DOHH2 (cell line): ENCODE results near the gene ECE1.

Experiments used
- EZH2phosphoT487 ChIP-seq: fragments of 200-600 bp; sonication (generic); IDR thresholded peaks from 2 replicates; pipeline ENCODE4 v1.6.1; 2017; ENCODE audit warnings: borderline replicate concordance, mild to moderate bottlenecking, antibody characterized with exemption, low read length, moderate library complexity, mixed read lengths
- TF ChIP-seq, protein P1 (sequence below): fragments of 200-600 bp; sonication (generic); IDR thresholded peaks from one replicate; pipeline ENCODE4 v1.5.1; 2014; ENCODE audit warnings: antibody characterized with exemption, mild to moderate bottlenecking, low read depth, low read length; ENCODE audit not compliant: poor library complexity, severe bottlenecking

DNA sequence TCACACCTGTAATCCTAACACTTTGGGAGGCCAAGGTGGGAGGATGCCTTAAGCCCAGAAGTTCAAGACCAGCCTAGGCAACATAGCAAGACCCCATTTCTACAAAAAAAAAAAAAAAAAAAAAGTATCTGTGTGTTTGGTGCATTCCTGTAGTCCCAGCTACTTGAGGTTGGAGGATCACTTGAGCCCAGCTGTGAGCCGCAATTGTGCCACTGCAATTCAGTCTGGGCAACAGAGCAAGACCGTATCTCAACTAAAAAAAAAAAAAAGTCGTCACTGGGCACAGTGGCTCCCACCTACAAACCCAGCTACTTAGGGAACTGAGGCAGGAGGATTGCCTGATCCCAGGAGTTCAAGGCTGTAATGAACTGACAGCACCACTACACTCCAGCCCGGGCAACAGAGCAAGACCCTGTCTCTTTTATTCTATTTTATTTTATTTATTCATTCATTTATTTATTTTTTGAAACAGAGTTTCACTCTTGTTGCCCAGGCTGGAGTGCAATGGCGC lies 105.0 kb downstream of the ECE1 start:
- TF ChIP-seq, protein P1, sequence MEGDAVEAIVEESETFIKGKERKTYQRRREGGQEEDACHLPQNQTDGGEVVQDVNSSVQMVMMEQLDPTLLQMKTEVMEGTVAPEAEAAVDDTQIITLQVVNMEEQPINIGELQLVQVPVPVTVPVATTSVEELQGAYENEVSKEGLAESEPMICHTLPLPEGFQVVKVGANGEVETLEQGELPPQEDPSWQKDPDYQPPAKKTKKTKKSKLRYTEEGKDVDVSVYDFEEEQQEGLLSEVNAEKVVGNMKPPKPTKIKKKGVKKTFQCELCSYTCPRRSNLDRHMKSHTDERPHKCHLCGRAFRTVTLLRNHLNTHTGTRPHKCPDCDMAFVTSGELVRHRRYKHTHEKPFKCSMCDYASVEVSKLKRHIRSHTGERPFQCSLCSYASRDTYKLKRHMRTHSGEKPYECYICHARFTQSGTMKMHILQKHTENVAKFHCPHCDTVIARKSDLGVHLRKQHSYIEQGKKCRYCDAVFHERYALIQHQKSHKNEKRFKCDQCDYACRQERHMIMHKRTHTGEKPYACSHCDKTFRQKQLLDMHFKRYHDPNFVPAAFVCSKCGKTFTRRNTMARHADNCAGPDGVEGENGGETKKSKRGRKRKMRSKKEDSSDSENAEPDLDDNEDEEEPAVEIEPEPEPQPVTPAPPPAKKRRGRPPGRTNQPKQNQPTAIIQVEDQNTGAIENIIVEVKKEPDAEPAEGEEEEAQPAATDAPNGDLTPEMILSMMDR: no peak
- TF ChIP-seq EZH2phosphoT487: no peak
